Neural crest cell (in vitro differentiated cells): ENCODE results near the gene PPP1R9A. TPM values are rescaled to one million over a fixed set of nuclear protein-coding genes. Genes with fewer than 3 reads are reported as not detected.

Source experiments
- DNase-seq: peaks from one replicate; pipeline ENCODE4 v3.0.0; 2021; ENCODE audit warnings: low read depth, mixed read lengths, low spot score
- H3K27ac Mint-ChIP-seq: one replicate; pipeline ENCODE4 v1.8.0; 2021; ENCODE audit warnings: mild to moderate bottlenecking, mixed read lengths; ENCODE audit not compliant: unreplicated experiment
- H3K27me3 Mint-ChIP-seq: 2 replicates; pipeline ENCODE4 v1.8.0; 2021; ENCODE audit warnings: low read depth, mild to moderate bottlenecking, mixed read lengths
- H3K36me3 Mint-ChIP-seq: 2 replicates; pipeline ENCODE4 v1.8.0; 2021; ENCODE audit warnings: low read depth, mild to moderate bottlenecking, mixed read lengths
- H3K4me1 Mint-ChIP-seq: 2 replicates; pipeline ENCODE4 v1.8.0; 2021; ENCODE audit warnings: mixed read lengths
- H3K4me3 Mint-ChIP-seq: one replicate; pipeline ENCODE4 v1.8.0; 2021; ENCODE audit warnings: mild to moderate bottlenecking, mixed read lengths
- H3K9me3 Mint-ChIP-seq: 2 replicates; pipeline ENCODE4 v1.8.0; 2021; ENCODE audit warnings: mixed read lengths
- CTCF ChIP-seq: fragments of 200-600 bp; sonication (generic); conservative IDR thresholded peaks from 2 replicates; pipeline ENCODE4 v1.5.0; 2021; ENCODE audit warnings: antibody characterized with exemption, mild to moderate bottlenecking
- total RNA-seq: library from RNA; stranded (reverse); gene quantifications from 2 replicates; pipeline ENCODE4 v1.2.1, GENCODE V29; 2021

The PPP1R9A gene
- total RNA-seq, 1 donor from 2014 or later: 21.2 TPM

GRCh38 chr7:94912085-94912484 is 4.7 kb downstream of the PPP1R9A start:
- H3K4me3 Mint-ChIP-seq: peak overlapping the region; percentile 48
- H3K27me3 Mint-ChIP-seq: no peaks in the 10 kb centered on the region
- H3K4me1 Mint-ChIP-seq: peaks cover 56% of the 10 kb centered on the region
- no peak for DNase-seq
- no peak for TF ChIP-seq CTCF
- H3K36me3 Mint-ChIP-seq: peaks cover 9% of the 10 kb centered on the region
- no peak overlapping the region for H3K27ac Mint-ChIP-seq
- H3K9me3 Mint-ChIP-seq: no peaks in the 10 kb centered on the region

- no peak overlapping the region for H3K27ac Mint-ChIP-seq
- TF ChIP-seq CTCF: no peak
- H3K27me3 Mint-ChIP-seq: no peaks in the 10 kb centered on the region
These were observed 6.0 kb downstream of the PPP1R9A start for GRCh38 chr7:94913391-94913790.

GRCh38 chr7:94921911-94922310 is 14.5 kb downstream of the PPP1R9A start:
- TF ChIP-seq CTCF: no peak
- H3K4me3 Mint-ChIP-seq: no peak overlapping the region
- peaks cover 14% of the 10 kb centered on the region for H3K4me1 Mint-ChIP-seq
- H3K27ac Mint-ChIP-seq: no peak overlapping the region
- no peaks in the 10 kb centered on the region for H3K27me3 Mint-ChIP-seq
- no peak for DNase-seq
- H3K9me3 Mint-ChIP-seq: peaks cover 3% of the 10 kb centered on the region
- peaks cover 6% of the 10 kb centered on the region for H3K36me3 Mint-ChIP-seq

More at GRCh38 chr7:94913391-94913790, 6.0 kb downstream of the PPP1R9A start:
- H3K9me3 Mint-ChIP-seq: no peaks in the 10 kb centered on the region
- peak overlapping the region; percentile 38 for H3K4me3 Mint-ChIP-seq
- peaks cover 9% of the 10 kb centered on the region for H3K36me3 Mint-ChIP-seq
- peaks cover 55% of the 10 kb centered on the region for H3K4me1 Mint-ChIP-seq
- no peak for DNase-seq

- H3K4me3 Mint-ChIP-seq: no peak overlapping the region
- H3K27me3 Mint-ChIP-seq: no peaks in the 10 kb centered on the region
- peaks cover 6% of the 10 kb centered on the region for H3K36me3 Mint-ChIP-seq
- TF ChIP-seq CTCF: no peak
- H3K4me1 Mint-ChIP-seq: peaks cover 14% of the 10 kb centered on the region
- H3K9me3 Mint-ChIP-seq: peaks cover 3% of the 10 kb centered on the region
- H3K27ac Mint-ChIP-seq: no peak overlapping the region
- DNase-seq: no peak
These were observed 15.1 kb downstream of the PPP1R9A start for GRCh38 chr7:94922457-94922856.

- no peak for DNase-seq
- Mint-ChIP-seq H3K9me3 (peaks cover 3% of the 10 kb centered on the region), H3K36me3 (peaks cover 6% of the 10 kb centered on the region), H3K27ac (no peak overlapping the region), H3K4me1 (peaks cover 14% of the 10 kb centered on the region), H3K27me3 (no peaks in the 10 kb centered on the region), H3K4me3 (no peak overlapping the region)
- TF ChIP-seq CTCF: no peak
These were observed 16.0 kb downstream of the PPP1R9A start for GRCh38 chr7:94923412-94923811.

GRCh38 chr7:94928168-94928707 is 20.8 kb downstream of the PPP1R9A start:
- no peak overlapping the region for H3K27ac Mint-ChIP-seq
- no peak overlapping the region for H3K4me3 Mint-ChIP-seq
- DNase-seq: no peak
- no peaks in the 10 kb centered on the region for H3K9me3 Mint-ChIP-seq
- TF ChIP-seq CTCF: no peak
- no peaks in the 10 kb centered on the region for H3K27me3 Mint-ChIP-seq
- H3K36me3 Mint-ChIP-seq: no peaks in the 10 kb centered on the region
- peaks cover 4% of the 10 kb centered on the region for H3K4me1 Mint-ChIP-seq
